Colonic mucosa (tissue), 4 donors: Measurements from ENCODE around the gene YWHAQ. TPM values are rescaled to one million over a fixed set of nuclear protein-coding genes. Genes with fewer than 3 reads are reported as not detected.
A peak's percentile ranks its signal among the peaks of the same experiment; 100 is the strongest.
"Not testable (repeated sequence)": the region's sequence is repeated elsewhere in the genome, so short reads cannot be mapped to it uniquely, and the experiment has no call there.

Source experiments
- DNase-seq: peaks from one replicate; pipeline ENCODE4 v3.0.0-alpha.2; 2020
- H3K27ac ChIP-seq: fragments of 200-600 bp; one replicate; pipeline ENCODE4 v1.8.0; 2021
- H3K27me3 ChIP-seq: fragments of 200-600 bp; one replicate; pipeline ENCODE4 v1.8.0; 2021
- H3K36me3 ChIP-seq: fragments of 200-600 bp; one replicate; pipeline ENCODE4 v1.8.0; 2021
- H3K4me1 ChIP-seq: fragments of 200-600 bp; one replicate; pipeline ENCODE4 v1.8.0; 2021; ENCODE audit warnings: mild to moderate bottlenecking
- H3K4me3 ChIP-seq: fragments of 200-600 bp; one replicate; pipeline ENCODE4 v1.8.0; 2021
- H3K9ac ChIP-seq, 2 donors: one replicate each; pipeline ENCODE4 v1.7.0; 2013; ENCODE audit warnings: control low read depth in 2 of 2, low read depth in 2 of 2, low read length in 2 of 2
- H3K9me3 ChIP-seq: fragments of 200-600 bp; one replicate; pipeline ENCODE4 v1.8.0; 2021
- intact Hi-C: fragments of 100-400 bp; cut with DNase I; formaldehyde crosslinking; loops from one replicate; pipeline ENCODE4 v1.14.1; 2022
- total RNA-seq, 2 donors: library from RNA; stranded (reverse); fragmentation: NEBNext Ultra II Directional in 1 of 2; extraction: Animal tissue kit (Norgen Biotek cat#: 25700) in 1 of 2; gene quantifications; one replicate each; pipeline ENCODE4 v1.2.1, GENCODE V29; 2021
- TF ChIP-seq, protein P1 (sequence below): fragments of 200-600 bp; IDR thresholded peaks from one replicate; pipeline ENCODE4 v1.8.0; 2022; ENCODE audit warnings: antibody characterized with exemption, mild to moderate bottlenecking
- donor health status: healthy.
- donor health status: DM: no; HTN: no; CAD: no.
- donor health status: DM: no; HTN: no; CAD: no.

The YWHAQ gene
- total RNA-seq, 2 donors from 2014 or later, result 246 to 299 TPM

DNA sequence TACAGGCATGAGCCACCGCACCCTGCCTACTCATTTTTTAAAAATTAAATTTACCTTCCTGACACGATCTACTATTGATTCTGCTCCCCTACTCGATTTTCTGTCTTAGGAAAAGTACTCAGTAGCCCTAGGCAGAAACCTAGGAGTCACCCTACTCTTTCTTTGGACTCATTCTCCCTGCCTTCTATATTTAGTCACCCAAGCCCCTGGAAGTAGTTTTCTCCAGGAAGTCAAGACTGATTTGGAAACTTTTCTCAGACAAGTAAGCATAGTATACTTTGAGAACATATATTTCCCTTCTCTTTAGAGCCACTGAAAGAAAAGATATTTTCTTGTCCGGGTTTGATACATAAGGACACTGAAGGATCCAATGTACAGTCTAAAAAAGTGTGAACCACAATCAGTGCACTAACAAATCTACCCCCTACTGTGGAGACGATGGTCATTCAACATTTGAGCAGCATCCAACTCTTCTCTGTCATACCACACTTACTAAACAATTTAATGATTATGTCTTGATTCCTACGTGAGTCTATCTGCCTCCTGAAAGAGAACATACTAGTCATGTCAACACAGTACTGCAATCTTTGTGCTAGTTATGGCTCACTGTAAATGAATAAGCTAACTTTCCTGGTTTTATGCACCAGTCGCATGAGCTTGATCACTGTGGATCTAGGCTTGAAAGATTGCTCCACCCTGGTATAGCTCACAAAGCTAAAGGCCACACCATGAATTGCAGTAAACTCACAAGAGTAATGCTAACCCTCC is 19.8 kb downstream of the YWHAQ start:
- intact Hi-C loops, result no loop called here

DNA sequence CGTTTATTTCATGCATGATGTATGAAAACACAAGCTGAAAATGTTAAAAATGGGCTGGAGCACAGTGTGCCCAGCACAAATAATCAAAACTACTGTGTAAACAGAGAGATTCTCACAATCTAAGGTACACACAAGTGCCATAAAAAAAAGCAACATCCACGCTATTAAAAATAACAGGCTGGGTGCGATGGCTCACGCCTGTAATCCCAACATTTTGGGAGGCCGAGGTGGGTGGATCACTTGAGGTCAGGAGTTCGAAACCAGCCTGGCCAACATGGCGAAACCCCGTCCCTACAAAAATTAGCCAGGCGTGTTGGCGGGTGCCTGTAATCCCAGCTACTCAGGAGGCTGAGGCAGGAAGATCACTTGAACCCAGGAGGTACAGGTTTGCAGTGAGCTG is 22.3 kb downstream of the YWHAQ start:
- H3K4me3 ChIP-seq, result peak overlapping the region; percentile 16

More for the DNA sequence above, 19.8 kb downstream of the YWHAQ start:
- no peak overlapping the region for H3K9ac ChIP-seq
- no peak for DNase-seq
- H3K27me3 ChIP-seq, result no peaks in the 10 kb centered on the region
- H3K4me3 ChIP-seq, result no peak overlapping the region
- no peaks in the 10 kb centered on the region for H3K9me3 ChIP-seq
- H3K27ac ChIP-seq, result no peak overlapping the region
- no peaks in the 10 kb centered on the region for H3K36me3 ChIP-seq
- H3K4me1 ChIP-seq, result peaks cover 10% of the 10 kb centered on the region
- TF ChIP-seq, protein P1, sequence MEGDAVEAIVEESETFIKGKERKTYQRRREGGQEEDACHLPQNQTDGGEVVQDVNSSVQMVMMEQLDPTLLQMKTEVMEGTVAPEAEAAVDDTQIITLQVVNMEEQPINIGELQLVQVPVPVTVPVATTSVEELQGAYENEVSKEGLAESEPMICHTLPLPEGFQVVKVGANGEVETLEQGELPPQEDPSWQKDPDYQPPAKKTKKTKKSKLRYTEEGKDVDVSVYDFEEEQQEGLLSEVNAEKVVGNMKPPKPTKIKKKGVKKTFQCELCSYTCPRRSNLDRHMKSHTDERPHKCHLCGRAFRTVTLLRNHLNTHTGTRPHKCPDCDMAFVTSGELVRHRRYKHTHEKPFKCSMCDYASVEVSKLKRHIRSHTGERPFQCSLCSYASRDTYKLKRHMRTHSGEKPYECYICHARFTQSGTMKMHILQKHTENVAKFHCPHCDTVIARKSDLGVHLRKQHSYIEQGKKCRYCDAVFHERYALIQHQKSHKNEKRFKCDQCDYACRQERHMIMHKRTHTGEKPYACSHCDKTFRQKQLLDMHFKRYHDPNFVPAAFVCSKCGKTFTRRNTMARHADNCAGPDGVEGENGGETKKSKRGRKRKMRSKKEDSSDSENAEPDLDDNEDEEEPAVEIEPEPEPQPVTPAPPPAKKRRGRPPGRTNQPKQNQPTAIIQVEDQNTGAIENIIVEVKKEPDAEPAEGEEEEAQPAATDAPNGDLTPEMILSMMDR, result no peak

DNA sequence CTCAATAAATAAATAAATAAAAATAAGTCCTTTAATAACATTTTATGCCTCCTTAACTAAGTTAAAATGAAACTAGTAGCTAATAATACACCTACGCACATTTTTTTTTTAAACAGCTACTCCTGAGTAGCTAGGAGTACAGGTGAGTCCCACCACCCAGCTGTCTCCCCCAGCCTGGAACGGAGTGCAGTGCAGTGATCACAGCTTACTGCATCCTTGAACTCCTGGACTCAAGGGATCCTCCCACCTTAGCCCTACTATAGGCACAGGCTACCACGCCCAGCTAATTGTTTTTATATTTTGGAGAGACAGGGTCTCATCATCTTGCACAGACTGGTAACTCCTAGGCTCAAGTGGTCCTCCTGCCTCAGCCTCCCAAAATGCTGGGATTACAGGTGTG is 28.4 kb downstream of the YWHAQ start:
- Histone ChIP-seq H3K4me1 (no peaks in the 10 kb centered on the region), H3K36me3 (no peaks in the 10 kb centered on the region), H3K27ac (no peak overlapping the region), H3K9ac (no peak overlapping the region), H3K9me3 (no peaks in the 10 kb centered on the region), H3K27me3 (no peaks in the 10 kb centered on the region), H3K4me3 (no peak overlapping the region)
- intact Hi-C loops, result no loop called here
- TF ChIP-seq, protein P1, result no peak
- DNase-seq, result no peak

More for the DNA sequence above, 22.3 kb downstream of the YWHAQ start:
- H3K4me1 ChIP-seq, intact Hi-C loops, H3K36me3 ChIP-seq, H3K9me3 ChIP-seq, DNase-seq, H3K9ac ChIP-seq, H3K27me3 ChIP-seq: not testable (repeated sequence)
- H3K27ac ChIP-seq, result peak overlapping the region; percentile 71

DNA sequence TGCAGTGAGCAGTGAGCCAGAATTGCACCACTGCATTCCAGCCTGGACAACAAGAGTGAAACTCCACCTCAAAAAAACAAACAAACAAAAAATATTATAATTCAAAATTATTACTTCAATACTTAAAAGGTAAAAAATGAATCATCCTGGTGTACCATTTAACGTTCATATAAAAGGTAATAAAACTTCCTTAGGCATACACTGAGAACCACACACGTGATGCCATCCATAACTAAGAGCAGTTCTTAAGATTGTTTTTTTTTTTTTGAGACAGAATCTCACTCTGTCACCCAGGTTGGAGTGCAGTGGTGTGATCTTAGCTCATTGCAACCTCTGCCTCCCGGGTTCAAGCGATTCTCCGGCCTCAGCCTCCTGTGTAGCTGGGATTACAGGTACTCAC is 29.4 kb downstream of the YWHAQ start:
- intact Hi-C loops, result no loop called here
- Histone ChIP-seq H3K9ac (no peak overlapping the region), H3K4me3 (no peak overlapping the region), H3K9me3 (no peaks in the 10 kb centered on the region), H3K36me3 (no peaks in the 10 kb centered on the region), H3K27ac (no peak overlapping the region), H3K27me3 (no peaks in the 10 kb centered on the region), H3K4me1 (no peaks in the 10 kb centered on the region)
- TF ChIP-seq, protein P1, result no peak
- DNase-seq, result no peak

DNA sequence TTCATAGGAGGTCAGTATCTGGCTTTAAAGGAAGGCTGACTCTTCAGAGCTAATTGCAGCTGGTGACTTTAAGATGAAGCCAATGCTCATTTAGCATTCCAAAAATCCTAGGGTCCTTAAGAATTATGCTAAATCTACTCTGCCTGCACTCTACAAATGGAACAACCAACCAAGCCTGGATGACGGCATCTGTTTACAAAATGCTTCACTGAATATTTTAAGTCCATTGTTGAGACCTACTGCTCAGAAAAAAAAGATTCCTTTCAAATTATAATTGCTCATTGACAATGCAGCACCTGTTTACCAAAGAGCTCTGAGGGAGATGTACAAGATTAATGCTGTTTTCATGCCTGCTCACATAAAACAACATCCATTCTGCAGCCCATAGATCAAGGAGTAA is 31.4 kb downstream of the YWHAQ start:
- Histone ChIP-seq H3K9me3 (no peaks in the 10 kb centered on the region), H3K9ac (no peak overlapping the region), H3K4me3 (no peak overlapping the region), H3K4me1 (no peaks in the 10 kb centered on the region), H3K36me3 (no peaks in the 10 kb centered on the region), H3K27ac (no peak overlapping the region), H3K27me3 (no peaks in the 10 kb centered on the region)
- TF ChIP-seq, protein P1, result no peak
- DNase-seq, result no peak
- intact Hi-C loops, result no loop called here

DNA sequence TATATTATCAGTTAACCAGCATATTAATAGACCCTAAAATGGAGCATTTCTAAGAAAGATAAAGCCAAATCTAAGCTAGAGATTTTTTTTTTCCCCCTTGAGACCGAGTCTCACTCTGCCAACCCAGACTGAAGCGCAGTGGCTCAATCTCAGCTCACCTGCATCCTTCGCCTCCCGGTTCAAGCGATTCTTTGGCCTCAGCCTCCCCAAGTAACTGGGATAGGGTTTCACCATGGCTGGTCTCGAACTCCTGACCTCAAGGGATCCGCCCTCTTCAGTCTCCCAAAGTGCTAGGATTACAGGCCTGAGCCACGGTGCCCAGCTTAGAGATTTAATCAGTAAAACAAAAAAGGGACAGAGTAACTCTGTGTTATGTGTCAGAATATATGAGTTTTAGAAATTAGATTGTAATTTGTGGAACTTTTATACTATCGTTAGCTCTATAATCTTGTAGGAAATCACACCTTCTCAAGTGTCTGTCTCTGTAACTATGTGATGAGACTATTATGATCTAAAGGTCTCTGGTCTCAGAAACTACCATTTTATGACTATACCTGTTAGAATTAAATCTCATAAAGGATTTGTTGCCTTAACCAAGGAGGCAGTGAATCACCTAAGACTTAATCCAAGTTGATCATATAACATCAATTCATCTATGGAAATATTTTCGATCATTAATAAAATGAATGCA is 34.0 kb downstream of the YWHAQ start:
- H3K9me3 ChIP-seq, result no peaks in the 10 kb centered on the region
- H3K4me3 ChIP-seq, result no peak overlapping the region
- no peaks in the 10 kb centered on the region for H3K36me3 ChIP-seq
- intact Hi-C loops, result no loop called here
- DNase-seq, result no peak
- TF ChIP-seq, protein P1, result no peak
- no peak overlapping the region for H3K9ac ChIP-seq
- no peaks in the 10 kb centered on the region for H3K4me1 ChIP-seq
- H3K27ac ChIP-seq, result no peak overlapping the region
- H3K27me3 ChIP-seq, result no peaks in the 10 kb centered on the region
